Measurements from ENCODE around the gene LHX1. TPM values are rescaled to one million over a fixed set of nuclear protein-coding genes. Genes with fewer than 3 reads are reported as not detected.

Gene LHX1
- total RNA-seq, 1 donor from 2014 or later, result not detected

DNA sequence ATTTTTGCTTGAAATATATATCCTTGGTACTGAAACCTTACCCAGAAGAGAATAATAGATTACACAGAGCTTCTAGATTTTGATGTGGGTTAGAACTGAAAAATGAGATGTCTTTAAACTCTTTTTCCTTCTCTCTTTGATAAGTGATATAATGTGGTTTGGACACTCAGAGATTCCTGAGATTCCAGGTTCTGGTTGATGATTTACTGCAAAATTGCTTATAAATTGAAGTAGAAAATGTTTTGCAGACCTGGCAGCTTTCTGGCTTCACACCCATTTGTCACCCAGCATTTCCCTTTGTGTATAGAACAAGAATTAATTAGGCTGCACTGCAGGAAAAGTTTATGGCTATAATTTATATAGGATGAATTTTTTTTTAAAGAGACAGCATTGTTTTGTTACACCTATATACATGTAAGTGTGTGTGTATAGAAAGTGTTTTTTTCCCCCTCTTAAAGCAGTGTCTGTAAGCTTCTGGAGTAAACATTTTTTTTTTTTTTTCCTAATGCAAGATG lies 35.0 kb downstream of the LHX1 start:
- ATAC-seq (no peak), DNase-seq (no peak)
- TF ChIP-seq CTCF (IDR thresholded peaks at IDR 0.05), result no peak
- H3K27ac ChIP-seq, result no peak overlapping the region
- H3K4me1 ChIP-seq, result no peaks in the 10 kb centered on the region
- intact Hi-C loops (cut with DNase I), result no loop called here
- H3K9me3 ChIP-seq, result no peaks in the 10 kb centered on the region
- H3K4me3 ChIP-seq, result no peak overlapping the region
- H3K36me3 ChIP-seq, result peaks cover 11% of the 10 kb centered on the region
- no peaks in the 10 kb centered on the region for H3K27me3 ChIP-seq

- no peaks in the 10 kb centered on the region for H3K4me1 ChIP-seq
- DNase-seq (no peak), ATAC-seq (no peak)
- TF ChIP-seq CTCF (IDR thresholded peaks at IDR 0.05), result no peak
- H3K9me3 ChIP-seq, result no peaks in the 10 kb centered on the region
- intact Hi-C loops (cut with DNase I), result no loop called here
- no peak overlapping the region for H3K4me3 ChIP-seq
- H3K27me3 ChIP-seq, result no peaks in the 10 kb centered on the region
- no peak overlapping the region for H3K27ac ChIP-seq
- H3K36me3 ChIP-seq, result peaks cover 11% of the 10 kb centered on the region
These were observed 35.6 kb downstream of the LHX1 start for GRCh38 chr17:36972905-36973304.

DNA sequence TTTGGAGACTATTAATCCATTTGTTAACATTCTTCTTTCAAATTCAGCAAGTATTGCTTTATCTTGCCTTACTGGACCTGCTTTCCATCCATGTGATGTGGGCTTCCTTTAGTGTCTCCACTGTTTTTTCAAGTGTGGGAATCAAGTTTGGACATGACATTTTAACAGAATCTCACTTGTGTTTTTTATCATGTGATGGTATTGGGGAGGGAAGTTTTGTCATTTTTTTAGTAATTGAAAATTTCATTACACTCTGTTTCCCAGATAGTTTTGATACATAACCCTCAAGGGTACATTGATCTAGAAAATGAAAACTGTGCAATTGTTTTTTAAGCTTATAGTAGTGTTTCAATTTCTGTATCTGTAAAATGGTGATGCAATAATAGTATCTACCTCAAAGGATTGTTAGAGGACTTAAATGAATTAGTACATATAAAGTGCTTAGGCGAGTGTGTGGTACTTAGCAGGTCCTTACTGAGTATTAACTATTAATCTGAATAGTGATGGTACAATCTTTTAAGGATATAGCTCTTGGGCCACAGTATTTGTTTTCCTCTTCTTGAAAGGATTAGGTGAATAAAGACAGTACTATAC lies 38.7 kb downstream of the LHX1 start:
- intact Hi-C loops (cut with DNase I), result no loop called here
- no peak for ATAC-seq
- no peak for DNase-seq
- no peaks in the 10 kb centered on the region for H3K27me3 ChIP-seq
- no peaks in the 10 kb centered on the region for H3K9me3 ChIP-seq
- peaks cover 3% of the 10 kb centered on the region for H3K36me3 ChIP-seq
- no peak overlapping the region for H3K4me3 ChIP-seq
- no peak for TF ChIP-seq CTCF (IDR thresholded peaks at IDR 0.05)
- H3K4me1 ChIP-seq, result no peaks in the 10 kb centered on the region
- H3K27ac ChIP-seq, result no peak overlapping the region

GRCh38 chr17:36977066-36977465 lies 39.8 kb downstream of the LHX1 start:
- Histone ChIP-seq H3K27me3 (no peaks in the 10 kb centered on the region), H3K9me3 (no peaks in the 10 kb centered on the region), H3K4me1 (no peaks in the 10 kb centered on the region), H3K4me3 (no peak overlapping the region), H3K27ac (no peak overlapping the region), H3K36me3 (no peaks in the 10 kb centered on the region)
- DNase-seq, result no peak
- no peak for ATAC-seq
- TF ChIP-seq CTCF (IDR thresholded peaks at IDR 0.05), result no peak
- intact Hi-C loops (cut with DNase I), result no loop called here

DNA sequence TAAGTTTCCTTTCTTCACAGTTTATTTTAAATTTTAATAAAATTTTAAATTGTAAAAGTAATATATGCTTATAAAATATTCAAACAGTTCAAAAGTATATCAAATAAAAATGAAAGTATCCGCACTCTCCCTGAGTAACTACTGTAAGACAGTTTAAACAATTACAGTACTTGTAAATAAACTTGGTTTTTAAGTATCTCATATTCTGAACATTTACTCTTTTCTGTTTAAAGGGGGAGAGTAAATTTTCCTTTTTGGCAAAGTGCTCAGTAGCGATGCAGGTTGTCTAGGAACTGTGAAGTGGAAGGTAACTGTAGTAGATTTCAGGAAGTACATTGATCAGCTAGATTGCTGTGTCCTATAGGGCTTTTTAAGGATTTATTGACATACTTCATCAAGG lies 40.3 kb downstream of the LHX1 start:
- DNase-seq (no peak), ATAC-seq (no peak)
- Histone ChIP-seq H3K4me3 (no peak overlapping the region), H3K36me3 (no peaks in the 10 kb centered on the region), H3K9me3 (no peaks in the 10 kb centered on the region), H3K4me1 (no peaks in the 10 kb centered on the region), H3K27me3 (no peaks in the 10 kb centered on the region), H3K27ac (no peak overlapping the region)
- no peak for TF ChIP-seq CTCF (IDR thresholded peaks at IDR 0.05)
- intact Hi-C loops (cut with DNase I), result no loop called here

Data from upper lobe of right lung (tissue), 1 donor.